Gastrocnemius medialis (tissue), 4 donors: ENCODE data around the gene ABCC8.

Experiments used
- CTCF ChIP-seq, 5 experiments: fragments of 450-650 bp in 3 of 5; fragments of 200-600 bp in 2 of 5; sonication (generic) in 2 of 5; IDR thresholded peaks in 4 of 5; conservative IDR thresholded peaks in 1 of 5; 1 replicate in 4 of 5; 2 replicates in 1 of 5; pipeline ENCODE4 v1.5.1; 2016 to 2019; ENCODE audit warnings: antibody characterized with exemption in 5 of 5, mild to moderate bottlenecking in 3 of 5, moderate library complexity in 3 of 5
- POLR2A ChIP-seq, 2 donors: fragments of 450-650 bp; IDR thresholded peaks; one replicate each; pipeline ENCODE4 v1.6.1; 2017; ENCODE audit warnings: antibody characterized with exemption in 2 of 2, mild to moderate bottlenecking in 2 of 2, moderate library complexity in 2 of 2

DNA sequence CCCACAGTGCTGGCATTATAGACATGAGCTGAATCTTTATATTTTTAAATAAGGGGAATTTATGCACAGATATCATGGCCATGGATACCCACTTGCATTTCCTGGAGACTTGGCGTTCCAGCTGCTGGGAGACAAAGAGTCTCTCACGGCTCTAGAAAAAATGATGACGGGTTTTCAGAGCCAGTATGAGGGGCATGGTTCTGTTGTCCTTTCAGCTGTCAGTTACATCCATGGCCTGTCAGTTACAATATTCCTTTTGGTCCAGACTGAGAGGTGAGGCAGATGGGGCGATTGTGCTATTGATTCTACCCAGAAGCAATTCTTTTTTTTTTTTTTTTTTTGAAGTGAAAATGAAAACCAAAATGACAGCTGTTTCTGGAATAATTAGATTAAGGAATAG, 37.8 kb upstream of the ABCC8 start:
- TF ChIP-seq CTCF (IDR thresholded peaks at IDR 0.05 in 4 of 5, conservative IDR thresholded peaks at IDR 0.05 in 1 of 5) (no peak), POLR2A (IDR thresholded peaks at IDR 0.05) (no peak)
